ENCODE data around the gene NPFFR1.

DNA sequence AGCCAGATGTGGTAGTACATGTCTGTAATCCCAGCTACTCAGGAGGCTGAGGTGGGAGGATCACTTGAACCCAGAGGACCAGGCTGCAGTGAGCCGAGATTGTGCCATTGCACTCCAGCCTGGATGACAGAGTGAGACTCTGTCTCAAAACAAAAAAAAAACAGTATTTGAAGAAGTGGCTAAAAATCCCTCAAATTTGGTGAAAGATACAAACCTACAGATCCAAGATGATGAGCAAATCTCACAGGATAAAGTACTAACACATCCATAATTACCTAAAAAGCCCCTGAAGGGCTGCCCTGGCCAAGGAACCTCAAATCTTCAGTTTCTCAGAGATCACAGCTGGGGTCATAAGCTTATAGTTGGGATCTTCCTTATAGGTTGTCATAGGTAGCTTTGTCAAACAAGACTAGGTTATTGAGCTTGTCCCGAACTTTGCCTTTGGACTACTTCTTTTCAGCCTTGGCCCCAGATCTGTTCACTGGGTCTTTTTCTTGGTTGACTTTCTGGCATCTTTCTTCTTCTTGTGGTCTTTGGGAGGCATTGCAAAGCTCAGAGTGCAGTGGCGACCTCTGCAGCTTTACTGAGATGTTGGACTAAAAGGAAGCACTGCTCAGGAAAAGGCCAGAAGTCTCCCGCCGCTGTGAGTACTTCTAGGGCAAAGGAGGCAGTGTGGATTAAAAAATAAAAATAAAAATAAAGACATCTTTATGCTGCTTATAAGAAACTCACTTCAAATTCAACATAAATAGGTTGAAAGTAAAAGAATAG, 84.9 kb downstream of the NPFFR1 start:
- TF ChIP-seq CTCF (conservative IDR thresholded peaks at IDR 0.05; ENCODE audit: low read length): peak; percentile 27; the same call in 1 of the 2 replicates
- no peak for TF ChIP-seq EZH2phosphoT487 (IDR thresholded peaks at IDR 0.05; ENCODE audit: borderline replicate concordance, low read depth, low read length)
